ENCODE results near the gene LINC00632.

LINC00632 gene

GRCh38 chrX:140701480-140701879, 8.1 kb upstream of the LINC00632 start:
- TF ChIP-seq, protein P1, sequence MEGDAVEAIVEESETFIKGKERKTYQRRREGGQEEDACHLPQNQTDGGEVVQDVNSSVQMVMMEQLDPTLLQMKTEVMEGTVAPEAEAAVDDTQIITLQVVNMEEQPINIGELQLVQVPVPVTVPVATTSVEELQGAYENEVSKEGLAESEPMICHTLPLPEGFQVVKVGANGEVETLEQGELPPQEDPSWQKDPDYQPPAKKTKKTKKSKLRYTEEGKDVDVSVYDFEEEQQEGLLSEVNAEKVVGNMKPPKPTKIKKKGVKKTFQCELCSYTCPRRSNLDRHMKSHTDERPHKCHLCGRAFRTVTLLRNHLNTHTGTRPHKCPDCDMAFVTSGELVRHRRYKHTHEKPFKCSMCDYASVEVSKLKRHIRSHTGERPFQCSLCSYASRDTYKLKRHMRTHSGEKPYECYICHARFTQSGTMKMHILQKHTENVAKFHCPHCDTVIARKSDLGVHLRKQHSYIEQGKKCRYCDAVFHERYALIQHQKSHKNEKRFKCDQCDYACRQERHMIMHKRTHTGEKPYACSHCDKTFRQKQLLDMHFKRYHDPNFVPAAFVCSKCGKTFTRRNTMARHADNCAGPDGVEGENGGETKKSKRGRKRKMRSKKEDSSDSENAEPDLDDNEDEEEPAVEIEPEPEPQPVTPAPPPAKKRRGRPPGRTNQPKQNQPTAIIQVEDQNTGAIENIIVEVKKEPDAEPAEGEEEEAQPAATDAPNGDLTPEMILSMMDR (IDR thresholded peaks at IDR 0.05; ENCODE audit: insufficient read depth, missing control alignments): peak; percentile 37
- no peak for FAIRE-seq
- no peak for DNase-seq (ENCODE audit: insufficient read length, low spot score)

DNA sequence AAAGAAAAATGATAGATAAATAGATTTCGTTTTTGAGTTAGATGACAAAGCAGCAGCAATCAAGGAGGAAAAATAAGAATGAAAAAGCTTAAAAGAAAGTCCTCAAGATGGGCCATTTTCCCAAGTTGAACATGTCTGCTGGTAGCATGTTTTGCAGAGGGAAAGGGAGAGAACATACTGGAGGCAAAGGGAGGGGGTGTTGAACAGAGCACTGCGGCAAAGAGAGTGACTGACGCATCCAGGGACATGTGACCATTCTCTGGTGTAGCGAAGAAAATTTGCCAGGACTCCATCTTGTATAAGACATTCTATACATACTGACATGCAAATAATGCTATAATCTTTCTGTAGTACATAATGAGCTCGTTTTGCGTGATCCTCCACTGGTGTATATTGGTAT, 1.2 kb downstream of the LINC00632 start:
- FAIRE-seq (no peak), DNase-seq (ENCODE audit: insufficient read length, low spot score) (no peak)
- TF ChIP-seq, protein P1 (IDR thresholded peaks at IDR 0.05; ENCODE audit: insufficient read depth, missing control alignments): no peak

- no peak for DNase-seq (ENCODE audit: insufficient read length, low spot score)
- no peak for FAIRE-seq
- TF ChIP-seq, protein P1 (IDR thresholded peaks at IDR 0.05; ENCODE audit: insufficient read depth, missing control alignments): no peak
These were observed 2.3 kb downstream of the LINC00632 start for GRCh38 chrX:140711894-140712293.

DNA sequence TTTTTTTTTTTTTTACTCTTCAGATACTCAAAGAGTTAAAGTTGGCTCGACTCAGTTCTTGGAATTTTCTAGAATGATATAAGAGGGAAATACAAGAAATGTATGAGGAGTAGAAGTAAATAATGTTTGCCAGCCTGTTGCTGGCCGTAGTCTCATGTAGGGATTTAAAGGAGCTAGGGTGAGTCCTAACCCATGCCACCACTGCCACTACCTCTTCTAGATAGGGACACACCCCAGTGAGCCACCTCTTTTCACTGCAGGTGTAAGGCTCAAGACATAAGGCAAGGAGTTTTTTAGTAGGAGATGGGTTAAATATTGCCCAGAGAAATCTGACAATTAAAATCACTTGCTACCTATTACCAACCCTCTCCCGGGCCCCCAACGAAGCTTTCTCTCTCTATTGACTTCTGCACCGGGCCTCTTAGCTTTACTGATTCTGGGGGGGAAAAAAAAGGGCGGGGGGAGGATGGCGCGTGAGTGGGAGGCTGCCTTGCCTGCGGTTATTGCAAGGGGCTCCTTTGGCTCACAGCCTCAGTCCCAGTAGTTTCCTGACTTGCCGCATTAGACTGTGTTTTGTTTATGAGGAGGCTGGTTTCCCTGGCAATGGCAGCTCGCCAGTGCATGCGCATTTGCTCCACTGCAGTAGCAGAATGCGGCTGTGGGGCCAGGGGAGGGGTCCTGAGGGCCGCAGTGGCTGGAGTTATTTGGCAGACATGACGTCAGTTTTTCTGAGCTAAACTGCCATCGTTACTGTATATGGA, 3.0 kb downstream of the LINC00632 start:
- DNase-seq (ENCODE audit: insufficient read length, low spot score) (no peak), FAIRE-seq (no peak)
- TF ChIP-seq, protein P1 (IDR thresholded peaks at IDR 0.05; ENCODE audit: insufficient read depth, missing control alignments): no peak

- no peak for FAIRE-seq
- DNase-seq (ENCODE audit: insufficient read length, low spot score): no peak
- TF ChIP-seq, protein P1 (IDR thresholded peaks at IDR 0.05; ENCODE audit: insufficient read depth, missing control alignments): no peak
These were observed 3.6 kb downstream of the LINC00632 start for GRCh38 chrX:140713174-140713539.

DNA sequence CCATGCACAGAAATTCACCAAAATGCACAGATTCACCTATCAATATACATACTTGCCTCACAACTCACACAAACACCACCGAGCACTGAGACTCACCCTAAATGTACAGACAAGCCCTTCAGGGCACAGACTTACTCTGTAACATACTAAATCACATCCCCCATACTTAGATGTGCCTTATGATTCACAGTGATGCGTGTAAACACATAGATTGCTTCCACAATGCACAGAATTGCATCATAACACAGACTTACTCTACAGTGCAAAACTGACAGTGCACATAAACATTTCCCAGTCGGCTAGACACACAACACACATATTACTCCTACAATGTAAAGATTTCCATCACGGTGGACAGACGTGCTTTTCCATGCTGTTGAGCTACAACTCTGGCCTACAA, 6.2 kb downstream of the LINC00632 start:
- no peak for FAIRE-seq

More for the DNA sequence above, 6.2 kb downstream of the LINC00632 start:
- TF ChIP-seq, protein P1 (IDR thresholded peaks at IDR 0.05; ENCODE audit: insufficient read depth, missing control alignments): no peak
- DNase-seq (ENCODE audit: insufficient read length, low spot score): no peak

Measured in D721Med (cell line).